HG03066 (cell line): Measurements from ENCODE around the gene BCL11B.
"Not testable (repeated sequence)": the region's sequence is repeated elsewhere in the genome, so short reads cannot be mapped to it uniquely, and the experiment has no call there.

Experiments
- ATAC-seq: cut with Tn5 transposase; IDR thresholded peaks from one replicate; pipeline ENCODE4 v1.9.1; 2021; ENCODE audit warnings: low read depth; ENCODE audit not compliant: unreplicated experiment

BCL11B gene

DNA sequence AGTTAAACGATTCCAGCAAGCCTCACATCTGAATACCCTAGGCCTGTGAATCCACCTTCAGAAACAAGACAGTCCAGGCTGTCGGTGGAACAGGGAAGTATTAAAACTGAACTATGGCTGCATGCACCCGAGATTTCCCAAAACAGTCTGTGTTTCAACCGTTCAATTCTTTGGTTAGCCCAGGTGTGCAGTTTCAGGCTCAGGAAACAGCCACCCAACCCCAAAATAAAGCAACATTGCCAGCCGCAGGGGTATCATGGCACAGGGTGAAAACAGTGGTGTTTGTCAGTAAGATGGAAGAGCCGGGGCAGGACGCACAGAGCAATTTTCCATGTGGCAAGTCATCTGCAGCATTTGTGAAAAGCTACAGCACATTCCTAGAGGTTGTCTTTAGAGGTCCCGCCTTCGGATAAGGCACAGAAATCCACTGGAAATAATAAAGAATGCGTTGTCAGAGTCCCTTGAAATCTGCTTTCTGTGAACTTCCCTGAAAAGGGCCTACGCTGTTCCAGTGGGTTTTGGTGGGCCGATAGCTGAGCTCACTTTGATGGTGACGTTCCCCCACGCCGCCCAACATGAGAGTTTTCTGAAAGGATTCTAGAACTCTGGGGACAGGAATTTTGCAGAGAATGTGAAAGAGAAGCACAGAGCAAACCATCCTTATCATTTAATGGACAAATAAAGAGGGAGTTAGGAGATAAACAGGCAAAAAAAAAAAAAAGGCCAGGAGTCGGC, 84.9 kb downstream of the BCL11B start:
- no peak for ATAC-seq

DNA sequence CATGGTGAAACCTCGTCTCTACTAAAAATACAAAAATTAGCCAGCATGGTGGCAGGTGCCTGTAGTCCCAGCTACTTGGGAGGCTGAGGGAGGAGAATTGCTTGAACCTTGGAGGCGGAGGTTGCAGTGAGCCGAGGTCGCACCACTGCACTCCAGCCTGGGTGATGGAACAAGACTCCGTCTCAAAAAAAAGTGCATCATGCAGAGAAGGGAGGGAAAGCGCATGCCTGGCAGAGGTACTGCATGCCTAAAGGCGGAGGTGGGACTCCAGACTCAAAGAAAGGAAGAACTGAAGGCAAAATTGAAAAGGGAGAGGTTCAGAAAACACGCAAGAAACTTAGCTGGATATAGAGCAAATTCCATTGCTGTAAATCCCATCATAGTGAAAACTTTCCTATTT, 85.7 kb downstream of the BCL11B start:
- ATAC-seq: not testable (repeated sequence)

DNA sequence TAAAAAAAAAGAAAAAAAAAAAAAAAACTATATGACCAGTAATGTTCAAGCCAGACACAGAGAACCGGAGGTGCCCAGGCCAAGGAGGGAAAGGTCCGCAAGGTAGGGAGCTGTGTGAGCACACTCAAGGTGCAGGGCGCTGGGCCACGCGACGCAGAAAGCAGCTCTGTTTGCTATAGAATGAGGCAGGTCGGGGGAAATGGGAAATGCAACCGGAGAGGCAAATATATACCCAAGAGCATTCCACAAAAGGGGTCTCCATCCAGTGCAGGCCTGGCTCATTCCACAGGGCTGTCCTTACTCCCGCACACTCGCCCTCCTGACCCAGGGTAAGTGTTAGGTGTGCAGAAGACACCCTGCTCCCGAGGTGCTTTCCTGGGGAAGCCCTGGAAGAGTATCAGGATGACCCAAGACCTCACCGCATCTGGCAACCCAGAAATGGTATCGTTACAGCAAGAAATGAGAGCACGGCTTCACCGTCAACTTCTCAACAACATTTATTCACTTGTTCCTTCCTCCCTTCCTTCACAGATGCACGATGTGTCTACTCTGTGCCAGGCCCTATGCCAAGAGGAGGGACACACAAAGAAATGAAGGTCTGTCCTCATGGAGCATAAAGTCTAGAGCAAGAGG, 86.4 kb downstream of the BCL11B start:
- ATAC-seq: no peak

DNA sequence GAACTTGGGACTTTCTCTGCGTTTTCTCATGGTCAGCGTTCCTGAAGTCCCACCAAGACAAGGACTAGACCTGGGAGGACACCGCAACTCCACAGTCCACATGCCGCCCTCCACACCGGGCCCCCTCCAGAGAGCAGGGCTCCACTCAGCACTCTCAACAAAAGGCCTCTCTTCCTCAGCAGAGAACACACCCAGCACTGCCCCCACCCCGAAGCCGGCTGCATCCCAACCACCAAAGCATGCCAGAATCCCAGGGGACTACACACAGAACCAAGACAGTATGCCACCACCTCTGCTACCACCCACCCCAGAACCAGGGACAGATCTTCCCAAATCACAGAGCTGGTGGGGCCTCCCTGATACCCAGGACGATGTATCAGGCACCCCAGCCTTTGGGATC, 88.3 kb downstream of the BCL11B start:
- no peak for ATAC-seq

DNA sequence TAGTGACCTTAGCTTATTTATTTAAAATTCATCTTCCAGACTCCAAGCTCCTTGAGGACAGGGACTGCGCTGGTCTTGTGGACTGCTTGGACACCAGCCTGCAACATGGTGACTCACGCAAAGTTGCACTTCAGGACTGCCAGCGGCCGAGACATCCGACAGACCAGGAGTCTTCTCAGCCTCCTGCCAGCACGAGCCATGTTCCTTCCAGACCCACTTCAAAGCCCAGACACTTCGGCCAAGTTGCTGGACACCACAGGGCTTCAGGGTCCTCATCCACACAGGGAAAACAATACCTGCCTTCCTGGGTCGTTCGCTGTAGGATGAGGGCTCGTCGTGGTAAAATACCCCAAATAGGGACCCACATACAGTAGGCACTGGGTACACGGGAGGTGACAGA, 88.7 kb downstream of the BCL11B start:
- ATAC-seq: no peak

DNA sequence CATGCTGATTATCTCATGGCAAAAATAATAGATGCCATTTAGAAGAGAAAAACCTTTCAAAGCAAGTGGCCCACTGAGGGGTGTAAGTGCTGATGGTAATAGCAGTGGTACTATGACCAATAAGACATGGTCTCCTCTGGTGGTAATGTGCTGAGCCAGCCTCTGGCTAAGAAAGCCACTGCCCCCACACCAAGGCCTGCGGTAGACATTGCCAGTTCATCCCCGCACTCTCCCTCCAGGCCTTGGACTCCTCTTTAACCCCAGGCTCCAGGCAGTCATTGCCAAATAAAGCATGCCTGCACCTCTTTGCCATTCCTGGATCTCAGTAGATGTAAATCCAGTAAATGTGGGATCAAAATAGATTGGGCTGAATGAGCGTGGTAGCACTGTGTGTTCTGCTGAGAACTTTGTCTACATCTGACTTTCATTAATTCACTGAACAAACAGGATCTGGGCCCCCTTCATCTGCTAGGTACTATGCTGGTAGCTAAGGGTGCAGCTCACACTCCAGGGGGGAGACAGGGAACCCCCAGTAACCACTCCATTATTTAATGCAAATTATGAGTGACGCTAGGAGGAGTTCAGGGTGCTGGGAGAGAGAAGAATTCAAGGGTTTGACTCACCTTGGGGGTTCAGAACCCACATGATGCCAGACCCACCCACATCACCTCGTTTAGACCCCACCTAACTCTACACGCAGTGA, 89.3 kb downstream of the BCL11B start:
- ATAC-seq: no peak

DNA sequence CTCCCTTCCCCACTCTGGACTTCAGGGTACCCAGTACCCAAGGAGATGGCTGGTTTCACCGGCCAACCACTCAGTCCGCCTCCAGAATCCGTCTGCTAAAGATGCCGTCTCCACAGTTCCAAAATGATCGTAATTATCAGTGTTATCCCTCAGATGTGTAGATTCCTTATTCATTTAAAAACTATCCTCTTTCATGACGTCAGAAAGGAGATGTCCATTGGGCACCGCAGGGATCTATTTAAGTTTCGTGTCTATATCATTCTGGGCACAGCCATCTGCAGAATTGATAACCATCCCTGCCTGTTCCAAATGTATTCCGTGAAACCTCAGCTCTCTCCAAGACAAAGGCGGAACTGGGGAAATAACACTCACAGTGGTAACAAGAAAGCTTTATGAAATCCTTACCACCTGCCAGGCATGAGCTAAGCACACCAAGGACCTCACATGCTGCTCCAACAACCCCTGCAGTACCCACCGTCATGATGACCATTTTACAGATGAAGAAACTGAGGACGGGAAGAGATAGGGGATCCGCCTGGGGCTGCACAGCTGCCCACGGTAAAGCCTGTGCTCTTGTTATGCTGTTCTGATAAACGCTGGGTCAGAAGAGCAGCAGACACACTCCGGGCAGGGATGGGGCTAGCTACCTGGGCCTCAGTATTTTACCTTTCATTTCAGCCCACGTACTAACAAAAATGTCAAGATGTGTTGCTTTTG, 90.0 kb downstream of the BCL11B start:
- no peak for ATAC-seq

DNA sequence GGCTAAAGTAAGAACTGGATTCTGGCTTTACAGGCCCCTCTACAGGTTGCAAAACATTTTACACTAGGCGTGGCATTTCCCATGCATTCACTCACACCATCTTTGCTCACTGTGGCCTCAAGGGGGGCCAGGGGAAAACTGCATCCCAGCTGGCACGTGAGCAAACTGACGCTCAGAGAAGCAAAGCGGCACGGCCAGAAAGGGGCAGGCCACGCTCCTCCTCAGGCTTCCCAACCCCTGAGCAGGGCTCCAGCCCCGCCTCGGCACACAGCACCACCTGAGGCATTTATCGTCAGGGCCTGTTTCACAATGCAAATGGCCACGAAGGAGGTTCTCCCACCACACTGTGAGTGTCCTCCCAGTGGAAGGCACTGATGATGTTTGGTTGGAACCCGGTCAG, 90.8 kb downstream of the BCL11B start:
- ATAC-seq: no peak

DNA sequence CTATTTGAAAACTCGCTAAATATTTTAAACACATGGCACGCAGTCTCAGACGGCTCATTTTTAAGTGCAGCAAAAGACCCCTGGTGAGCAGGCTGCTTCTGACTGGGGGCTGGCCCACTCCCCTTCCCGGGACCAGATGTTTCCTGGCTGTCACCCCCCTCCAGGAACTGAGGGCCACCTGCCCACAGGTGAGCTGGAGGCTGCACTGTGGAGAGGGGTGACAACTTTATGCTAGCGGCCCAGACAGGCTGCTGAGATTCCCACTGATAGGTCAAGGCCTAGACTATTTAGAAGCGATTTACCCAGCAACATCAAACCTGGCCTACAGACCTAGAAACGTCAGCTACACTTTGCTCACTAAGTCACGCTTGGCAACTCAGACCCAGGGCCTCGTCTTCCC, 92.1 kb downstream of the BCL11B start:
- no peak for ATAC-seq

DNA sequence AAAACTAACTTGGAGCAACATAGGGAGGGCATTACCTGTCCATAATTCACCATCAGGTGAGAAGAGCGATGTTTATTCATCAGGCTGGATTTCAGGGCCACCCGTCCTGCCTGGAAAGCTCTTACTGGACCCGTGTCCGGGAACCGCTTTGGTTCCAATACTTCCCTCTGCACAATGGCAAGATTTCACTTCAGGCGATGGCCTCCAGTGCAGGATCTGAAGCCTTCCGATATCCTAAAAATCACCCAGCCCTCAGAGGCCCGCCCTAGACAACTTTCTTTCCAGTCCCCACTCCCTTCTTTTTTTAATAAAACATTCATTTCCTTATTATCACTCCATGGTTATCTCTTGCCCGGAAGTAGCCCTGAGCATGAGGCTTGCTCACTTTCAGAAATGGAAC, 92.5 kb downstream of the BCL11B start:
- ATAC-seq: no peak

DNA sequence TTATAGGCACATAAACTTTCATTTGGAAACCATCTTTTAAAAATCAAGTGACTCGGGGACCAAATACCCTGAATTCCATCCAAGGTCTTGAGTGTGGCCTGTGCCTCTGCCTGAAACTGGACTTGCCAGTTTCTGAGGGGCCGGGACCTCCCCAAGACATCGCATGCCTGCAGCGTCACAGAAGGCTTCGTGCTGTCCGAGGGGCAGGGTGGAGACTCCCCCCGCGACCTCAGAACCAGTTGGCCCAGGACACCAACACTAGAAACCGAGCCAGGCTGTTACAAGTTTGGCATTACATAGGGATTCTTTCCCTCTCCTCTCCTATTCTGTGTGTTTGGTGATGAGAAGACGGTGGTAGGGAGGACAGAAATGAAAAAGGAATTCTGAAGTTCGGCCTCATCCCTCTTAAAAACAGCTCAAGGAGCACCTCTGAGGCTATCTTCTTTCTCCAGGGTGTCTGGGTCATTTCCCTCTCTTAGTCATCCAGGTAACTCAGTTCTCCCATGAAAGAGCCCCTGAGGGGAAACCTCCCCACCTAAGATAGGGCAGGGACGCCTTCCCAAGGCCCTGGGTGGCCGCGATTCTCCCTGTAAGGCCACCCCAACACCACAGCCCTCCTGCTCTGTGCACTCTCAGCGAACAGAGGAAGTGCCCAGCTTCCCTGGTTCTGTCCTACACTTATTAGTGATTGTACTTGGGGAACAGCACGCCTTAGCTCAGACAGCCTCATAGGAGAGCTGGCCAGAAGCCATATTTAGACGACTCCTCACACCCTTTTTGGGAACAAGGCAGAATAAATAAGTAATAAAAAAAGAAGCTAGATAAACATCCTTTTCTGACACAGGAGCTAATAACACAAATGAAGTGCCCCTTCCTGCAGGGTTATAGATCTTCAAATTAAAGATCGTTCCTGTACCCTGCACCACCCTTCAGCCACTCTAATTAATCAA, 93.8 kb downstream of the BCL11B start:
- no peak for ATAC-seq

DNA sequence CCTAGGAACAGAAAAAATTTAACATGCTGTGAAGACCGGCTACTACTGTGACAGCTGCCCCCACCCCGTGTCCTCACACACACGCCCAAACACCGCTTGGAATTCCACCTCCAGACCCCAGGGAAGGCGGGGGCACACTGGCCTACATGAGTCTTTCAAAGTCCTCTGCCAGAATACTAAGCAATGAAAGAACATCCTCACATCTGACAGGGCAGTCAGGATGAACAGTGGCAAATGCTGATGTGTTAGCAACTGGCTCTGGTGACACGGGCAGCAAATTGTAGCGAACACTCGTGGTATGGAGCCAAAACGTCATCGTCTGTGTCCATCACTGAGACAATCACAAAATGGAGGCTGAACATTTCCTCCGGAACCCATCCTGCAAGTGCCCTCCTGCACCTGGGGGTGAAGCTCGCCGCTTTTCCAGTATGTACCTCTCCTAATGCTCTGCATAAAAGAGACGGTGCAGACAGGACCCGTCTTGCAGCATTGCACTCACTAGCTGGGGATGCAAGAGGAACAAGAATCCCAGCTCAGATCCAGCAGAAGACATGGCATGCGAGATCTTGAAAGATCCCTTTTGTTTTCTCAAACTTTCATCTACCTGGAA, 94.8 kb downstream of the BCL11B start:
- ATAC-seq: no peak

DNA sequence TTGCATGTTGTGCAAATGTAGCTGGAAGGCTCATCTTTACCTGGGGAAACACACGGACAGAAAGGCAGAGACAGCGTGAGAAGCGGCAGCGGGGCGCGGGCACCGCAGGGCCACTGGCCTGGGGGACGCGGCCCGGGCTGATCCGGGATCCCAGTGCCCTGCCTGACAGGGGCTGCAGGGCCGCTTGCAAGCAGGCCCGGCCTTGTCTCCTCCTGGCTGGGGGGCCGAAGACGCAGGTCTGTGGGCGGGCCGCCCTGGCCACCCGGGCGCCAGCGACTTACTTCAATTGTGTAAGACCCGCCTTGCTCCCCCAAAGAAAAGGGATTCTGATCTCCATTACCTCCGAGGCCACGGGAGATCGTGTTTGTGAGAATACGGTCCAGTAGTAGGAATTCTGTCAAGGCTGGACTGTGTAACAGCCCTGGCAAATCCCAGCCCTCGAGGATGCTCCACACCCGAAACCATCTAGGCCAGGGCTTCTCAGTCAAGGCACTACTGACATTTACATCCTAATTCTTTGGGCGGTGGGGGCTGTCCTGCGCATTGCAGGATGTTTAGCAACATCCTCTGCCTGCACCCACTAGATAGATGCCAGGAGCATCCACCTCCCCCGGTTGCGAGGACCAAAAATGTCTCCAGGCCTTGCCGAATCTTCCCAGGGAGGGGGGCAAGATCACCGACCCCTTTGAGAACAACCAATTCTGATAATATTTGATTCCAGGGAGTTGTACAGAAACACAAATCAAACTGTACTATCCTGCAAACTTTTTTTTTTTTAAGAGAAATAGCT, 95.6 kb downstream of the BCL11B start:
- ATAC-seq: no peak

DNA sequence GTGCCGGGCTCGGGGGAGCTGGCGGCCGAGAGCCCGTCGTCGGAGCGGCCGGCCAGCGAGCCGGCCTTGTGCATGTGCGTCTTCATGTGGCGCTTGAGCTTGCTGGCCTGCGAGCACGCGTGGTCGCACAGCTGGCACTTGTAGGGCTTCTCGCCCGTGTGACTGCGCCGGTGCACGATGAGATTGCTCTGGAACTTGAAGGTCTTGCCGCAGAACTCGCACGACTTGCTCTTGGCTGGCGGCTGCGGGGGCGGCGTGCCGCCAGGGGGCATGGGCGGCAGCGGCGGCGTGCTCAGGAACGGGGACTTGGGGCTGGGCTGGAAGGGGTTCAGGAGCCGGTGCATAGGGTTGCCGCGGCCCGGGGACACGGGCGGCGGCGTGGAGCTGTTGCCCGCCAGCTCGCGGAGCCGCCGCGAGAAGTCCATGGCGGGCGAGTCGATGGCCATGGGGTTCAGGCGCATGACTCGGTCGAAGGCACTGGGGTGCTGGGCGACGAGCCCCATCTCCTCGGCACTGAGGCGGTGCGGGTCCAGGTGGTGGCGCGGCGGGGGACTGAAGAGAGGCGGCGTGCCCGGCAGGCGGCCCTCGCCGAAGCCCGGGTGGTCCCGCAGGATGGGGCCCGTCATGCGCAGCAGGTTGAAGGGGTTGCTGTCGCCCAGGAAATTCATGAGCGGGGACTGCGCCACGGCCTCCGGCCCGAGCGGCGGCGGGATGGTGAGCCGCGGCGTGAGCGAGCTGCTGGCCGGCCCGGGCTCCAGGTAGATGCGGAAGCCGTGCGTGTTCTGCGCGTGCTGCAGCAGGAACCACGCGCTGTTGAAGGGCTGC, 96.5 kb downstream of the BCL11B start:
- no peak for ATAC-seq

DNA sequence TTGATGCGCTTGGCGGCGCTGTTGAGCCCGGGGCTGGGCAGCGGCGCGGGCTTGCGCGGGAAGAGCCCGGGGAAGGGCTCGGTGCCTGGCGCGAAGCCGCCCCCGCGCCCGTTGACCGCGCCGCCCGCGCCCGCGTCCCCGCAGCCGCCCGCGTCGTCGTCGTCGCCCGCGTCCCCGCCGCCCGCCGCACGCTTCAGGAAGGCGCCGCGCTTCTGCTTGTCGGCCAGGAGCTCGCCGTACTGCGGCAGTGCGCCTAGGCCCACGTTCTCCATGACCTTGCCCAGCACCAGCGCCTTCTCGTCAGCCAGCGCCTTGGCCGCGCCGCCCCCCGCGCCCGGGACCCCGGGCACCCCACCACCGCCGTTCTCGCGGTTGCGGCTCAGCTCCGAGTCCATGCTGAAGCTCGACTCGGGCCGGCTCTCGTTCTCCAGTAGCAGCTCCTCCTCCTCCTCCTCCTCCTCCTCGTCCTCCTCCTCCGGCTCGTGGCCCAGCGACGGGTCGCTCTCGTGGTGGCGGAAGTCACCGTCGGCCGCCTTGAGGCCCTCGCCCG, 97.2 kb downstream of the BCL11B start:
- no peak for ATAC-seq

DNA sequence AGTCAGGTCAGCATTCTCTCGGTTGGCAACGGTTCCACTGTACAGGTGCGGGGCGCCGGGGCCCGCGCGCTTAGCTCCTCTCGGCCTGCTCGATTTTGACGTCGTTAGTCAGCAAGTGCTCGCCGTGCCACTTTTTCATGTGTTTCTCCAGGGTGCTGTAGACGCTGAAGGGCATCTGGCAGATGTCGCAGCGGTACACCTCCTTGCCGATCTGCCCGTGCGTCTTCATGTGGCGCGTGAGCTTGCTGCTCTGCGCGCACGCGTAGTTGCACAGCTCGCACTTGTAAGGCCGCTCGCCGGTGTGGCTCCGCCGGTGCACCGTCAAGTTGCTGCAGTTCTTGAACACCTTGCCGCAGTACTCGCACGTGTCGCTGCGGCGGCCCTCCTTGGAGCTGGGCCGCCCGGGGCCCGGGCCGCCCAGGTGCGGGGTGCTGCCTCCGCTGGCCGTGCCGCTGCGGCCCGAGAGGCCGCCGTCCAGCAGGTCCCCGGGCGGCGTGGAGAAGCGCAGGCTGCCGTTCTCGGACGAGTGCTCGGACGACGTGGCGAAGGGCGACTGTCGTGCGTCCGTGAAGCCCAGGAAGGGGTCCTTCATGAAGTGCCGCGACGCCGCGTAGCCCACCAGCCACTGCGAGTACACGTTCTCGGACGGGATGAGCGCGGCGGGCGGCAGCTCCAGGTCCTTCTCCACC, 97.8 kb downstream of the BCL11B start:
- ATAC-seq: no peak

DNA sequence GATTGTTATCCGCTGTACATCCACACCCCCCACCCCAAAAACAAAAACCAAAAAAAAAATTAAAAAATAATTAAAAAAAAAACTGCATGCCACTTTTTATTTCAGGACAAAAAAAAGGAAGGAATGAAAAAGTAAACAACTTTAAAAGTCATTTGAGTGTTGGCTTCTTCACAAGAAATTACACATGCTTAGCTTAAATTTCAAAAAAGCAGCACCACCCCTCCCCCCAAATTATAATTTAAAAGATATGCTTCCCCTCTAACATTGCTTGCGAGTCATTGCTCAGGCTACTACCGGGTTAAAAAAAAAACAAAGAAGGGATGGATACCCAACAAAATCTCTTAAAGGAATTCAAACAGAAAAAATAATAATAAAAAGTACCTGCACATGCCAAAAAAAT, 98.5 kb downstream of the BCL11B start:
- ATAC-seq: no peak
